ENCODE data around the gene ZBTB20. TPM values are rescaled to one million over a fixed set of nuclear protein-coding genes. Genes with fewer than 3 reads are reported as not detected.

Gene ZBTB20
- total RNA-seq, 1 experiment from 2014 or later = 10.7 TPM

- Mint-ChIP-seq H3K9me3 (ENCODE audit: unreplicated experiment) (no peaks in the 10 kb centered on the region), H3K4me1 (ENCODE audit: insufficient read depth, unreplicated experiment) (peaks cover 6% of the 10 kb centered on the region), H3K4me3 (ENCODE audit: unreplicated experiment) (no peak overlapping the region), H3K27ac (ENCODE audit: low read depth, unreplicated experiment) (no peak overlapping the region), H3K27me3 (ENCODE audit: insufficient read depth, unreplicated experiment) (no peaks in the 10 kb centered on the region), H3K36me3 (ENCODE audit: insufficient read depth, unreplicated experiment) (no peaks in the 10 kb centered on the region)
- no peak for DNase-seq (ENCODE audit: unreplicated experiment)
- intact Hi-C loops (cut with micrococcal nuclease) = no loop called here
- ChIA-PET POLR2A (interaction anchor here (0.7 kb wide), 1 partner anchor 108 kb away, joined by 3 read pairs; no protein-coding TSS in a partner anchor), CTCF (no interaction called here)
- no TSS peak for BruUV-seq (replicated peaks)
- no peak for TF ChIP-seq CTCF (IDR thresholded peaks at IDR 0.05; ENCODE audit: unreplicated experiment)
These were observed 424.6 kb downstream of the ZBTB20 start for GRCh38 chr3:114722530-114722929.

- no peaks in the 10 kb centered on the region for H3K27me3 Mint-ChIP-seq (ENCODE audit: insufficient read depth, unreplicated experiment)
- DNase-seq (ENCODE audit: unreplicated experiment) = no peak
- POLR2A ChIA-PET = no interaction called here
- no peaks in the 10 kb centered on the region for H3K36me3 Mint-ChIP-seq (ENCODE audit: insufficient read depth, unreplicated experiment)
- TF ChIP-seq CTCF (IDR thresholded peaks at IDR 0.05; ENCODE audit: unreplicated experiment) = no peak
- H3K27ac Mint-ChIP-seq (ENCODE audit: low read depth, unreplicated experiment) = no peak overlapping the region
- no peaks in the 10 kb centered on the region for H3K9me3 Mint-ChIP-seq (ENCODE audit: unreplicated experiment)
- no TSS peak for BruUV-seq (replicated peaks)
- CTCF ChIA-PET = no interaction called here
- no peak overlapping the region for H3K4me3 Mint-ChIP-seq (ENCODE audit: unreplicated experiment)
- intact Hi-C loops (cut with micrococcal nuclease) = no loop called here
- H3K4me1 Mint-ChIP-seq (ENCODE audit: insufficient read depth, unreplicated experiment) = peaks cover 6% of the 10 kb centered on the region
These were observed 425.2 kb downstream of the ZBTB20 start for GRCh38 chr3:114721864-114722263.

- Mint-ChIP-seq H3K9me3 (ENCODE audit: unreplicated experiment) (no peaks in the 10 kb centered on the region), H3K27me3 (ENCODE audit: insufficient read depth, unreplicated experiment) (no peaks in the 10 kb centered on the region), H3K4me1 (ENCODE audit: insufficient read depth, unreplicated experiment) (peaks cover 6% of the 10 kb centered on the region), H3K4me3 (ENCODE audit: unreplicated experiment) (no peak overlapping the region), H3K27ac (ENCODE audit: low read depth, unreplicated experiment) (no peak overlapping the region), H3K36me3 (ENCODE audit: insufficient read depth, unreplicated experiment) (no peaks in the 10 kb centered on the region)
- intact Hi-C loops (cut with micrococcal nuclease) = no loop called here
- no peak for TF ChIP-seq CTCF (IDR thresholded peaks at IDR 0.05; ENCODE audit: unreplicated experiment)
- no TSS peak for BruUV-seq (replicated peaks)
- CTCF ChIA-PET = interaction anchor here (0.8 kb wide), 1 partner anchor 51 kb away, joined by 4 read pairs; no protein-coding TSS in a partner anchor
- POLR2A ChIA-PET = no interaction called here
- DNase-seq (ENCODE audit: unreplicated experiment) = no peak
These were observed 425.9 kb downstream of the ZBTB20 start for GRCh38 chr3:114721209-114721608.

- Mint-ChIP-seq H3K4me1 (ENCODE audit: insufficient read depth, unreplicated experiment) (peaks cover 6% of the 10 kb centered on the region), H3K27ac (ENCODE audit: low read depth, unreplicated experiment) (no peak overlapping the region), H3K9me3 (ENCODE audit: unreplicated experiment) (no peaks in the 10 kb centered on the region), H3K27me3 (ENCODE audit: insufficient read depth, unreplicated experiment) (no peaks in the 10 kb centered on the region), H3K4me3 (ENCODE audit: unreplicated experiment) (no peak overlapping the region), H3K36me3 (ENCODE audit: insufficient read depth, unreplicated experiment) (no peaks in the 10 kb centered on the region)
- no TSS peak for BruUV-seq (replicated peaks)
- no peak for TF ChIP-seq CTCF (IDR thresholded peaks at IDR 0.05; ENCODE audit: unreplicated experiment)
- no peak for DNase-seq (ENCODE audit: unreplicated experiment)
- intact Hi-C loops (cut with micrococcal nuclease) = no loop called here
- POLR2A ChIA-PET = interaction anchor here (0.7 kb wide), 1 partner anchor 51 kb away, joined by 3 read pairs; no protein-coding TSS in a partner anchor
- CTCF ChIA-PET = interaction anchor here (0.5 kb wide), 1 partner anchor 78 kb away, joined by 3 read pairs; no protein-coding TSS in a partner anchor
These were observed 428.2 kb downstream of the ZBTB20 start for GRCh38 chr3:114718898-114719210.

Measured in MCF 10A (cell line).